Spleen (tissue), 7 donors: ENCODE data around the gene ACBD6.

ENCODE experiments used
- CTCF ChIP-seq, 11 experiments: fragments of 200-600 bp in 7 of 11; fragments of 450-650 bp in 4 of 11; sonication (generic) in 4 of 11; IDR thresholded peaks in 8 of 11; conservative IDR thresholded peaks in 3 of 11; 1 replicate in 7 of 11; 2 replicates in 4 of 11; pipeline versions ENCODE4 v1.4.0 to v1.8.0; 2016 to 2021; ENCODE audit warnings: antibody characterized with exemption in 11 of 11, inconsistent platforms in 4 of 11, mild to moderate bottlenecking in 1 of 11
- POLR2A ChIP-seq, 3 donors: fragments of 450-650 bp; IDR thresholded peaks; one replicate each; pipeline ENCODE4 v1.5.1; 2017; ENCODE audit warnings: antibody characterized with exemption in 3 of 3, mild to moderate bottlenecking in 1 of 3
- POLR2AphosphoS5 ChIP-seq, 3 donors: sonication (generic); formaldehyde crosslinking; IDR thresholded peaks; one replicate each; pipeline ENCODE4 v1.5.1; 2017; ENCODE audit warnings: antibody characterized with exemption in 3 of 3
- donor health status: DM: no; HTN: no; CAD: no; lungs with moderate emphysema.
- donor health status: DM: no; HTN: no; CAD: no.
- donor health status: DM: no; HTN: no; CAD: no.

GRCh38 chr1:180295999-180296398 is 206.4 kb downstream of the ACBD6 start:
- no peak for TF ChIP-seq CTCF (IDR thresholded peaks at IDR 0.05 in 8 of 11, conservative IDR thresholded peaks at IDR 0.05 in 3 of 11)
- TF ChIP-seq POLR2AphosphoS5 (IDR thresholded peaks at IDR 0.05) = no peak
- TF ChIP-seq POLR2A (IDR thresholded peaks at IDR 0.05) = no peak
